Measurements from ENCODE around the gene SPOP.

Gene SPOP

DNA sequence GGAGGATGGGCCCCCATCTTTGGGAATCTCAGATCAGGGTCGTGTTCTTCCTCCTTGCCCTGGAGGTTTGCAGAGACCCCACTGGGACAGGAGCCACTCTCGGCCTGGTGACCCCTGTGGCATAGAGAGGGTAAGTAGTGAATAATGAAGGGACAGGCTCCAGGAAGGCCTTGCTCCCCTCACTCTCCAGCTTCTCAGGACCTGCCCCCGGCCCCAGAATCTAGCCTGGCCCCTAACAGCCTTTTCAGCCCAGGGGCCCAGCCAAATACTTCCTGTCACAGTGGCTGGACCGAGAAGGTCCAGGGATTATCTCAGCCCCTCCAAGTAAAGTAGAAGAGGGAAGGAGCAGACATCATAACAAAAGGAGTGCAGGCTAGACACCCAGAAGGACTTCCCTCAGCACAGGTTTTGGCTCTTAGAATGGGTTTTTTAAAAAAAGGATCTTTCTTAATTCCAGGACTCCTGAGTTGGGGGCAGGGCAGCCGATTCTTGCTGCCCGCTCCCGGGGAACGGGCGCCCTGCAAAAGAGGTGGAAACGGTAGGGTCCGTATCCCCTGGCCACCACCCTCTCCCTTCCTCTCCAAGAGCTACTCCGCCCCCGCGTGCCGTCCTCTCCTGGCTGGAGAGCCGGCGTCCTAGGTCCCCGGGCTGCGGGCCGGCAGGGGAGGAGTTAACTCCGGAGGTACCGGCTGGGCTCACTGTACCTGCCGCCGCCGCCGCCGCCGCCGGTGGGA, 102.8 kb downstream of the SPOP start:
- CTCF ChIA-PET, result interaction anchor here (0.8 to 18.1 kb wide), 15 partner anchors 9 to 426 kb away, joined by 3 to 1118 read pairs (median 5); partner anchors contain the start of gene SLC35B1

DNA sequence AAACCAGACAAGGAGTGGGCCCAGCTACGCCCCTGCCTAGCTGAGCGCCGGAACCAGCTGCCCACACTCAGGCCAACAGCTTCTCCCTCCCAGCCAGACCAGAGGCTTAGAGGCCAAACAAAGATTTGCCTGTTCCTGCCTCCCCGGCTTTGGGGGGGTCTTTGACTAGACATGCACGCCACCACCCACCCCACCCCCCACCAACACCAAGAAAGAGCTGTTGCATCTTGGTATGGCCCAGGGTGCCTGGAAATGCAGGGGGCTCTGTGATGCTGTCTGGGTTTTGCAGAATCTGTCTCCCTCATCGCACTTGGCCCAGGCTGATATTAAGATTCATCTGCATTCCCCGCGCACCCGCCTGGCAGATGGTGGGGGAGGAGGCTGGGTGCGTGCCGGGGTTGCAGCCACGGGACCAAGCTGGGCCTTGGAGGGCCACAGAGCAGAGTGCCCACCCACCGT, 103.5 kb downstream of the SPOP start:
- TF ChIP-seq, protein P1, sequence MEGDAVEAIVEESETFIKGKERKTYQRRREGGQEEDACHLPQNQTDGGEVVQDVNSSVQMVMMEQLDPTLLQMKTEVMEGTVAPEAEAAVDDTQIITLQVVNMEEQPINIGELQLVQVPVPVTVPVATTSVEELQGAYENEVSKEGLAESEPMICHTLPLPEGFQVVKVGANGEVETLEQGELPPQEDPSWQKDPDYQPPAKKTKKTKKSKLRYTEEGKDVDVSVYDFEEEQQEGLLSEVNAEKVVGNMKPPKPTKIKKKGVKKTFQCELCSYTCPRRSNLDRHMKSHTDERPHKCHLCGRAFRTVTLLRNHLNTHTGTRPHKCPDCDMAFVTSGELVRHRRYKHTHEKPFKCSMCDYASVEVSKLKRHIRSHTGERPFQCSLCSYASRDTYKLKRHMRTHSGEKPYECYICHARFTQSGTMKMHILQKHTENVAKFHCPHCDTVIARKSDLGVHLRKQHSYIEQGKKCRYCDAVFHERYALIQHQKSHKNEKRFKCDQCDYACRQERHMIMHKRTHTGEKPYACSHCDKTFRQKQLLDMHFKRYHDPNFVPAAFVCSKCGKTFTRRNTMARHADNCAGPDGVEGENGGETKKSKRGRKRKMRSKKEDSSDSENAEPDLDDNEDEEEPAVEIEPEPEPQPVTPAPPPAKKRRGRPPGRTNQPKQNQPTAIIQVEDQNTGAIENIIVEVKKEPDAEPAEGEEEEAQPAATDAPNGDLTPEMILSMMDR (IDR thresholded peaks at IDR 0.05; ENCODE audit: insufficient read depth, low read length, missing control alignments), result no peak
- DNase-seq (ENCODE audit: low read depth, low spot score), result no peak
- ChIA-PET POLR2A (no interaction called here), CTCF (interaction anchor here (0.7 to 18.1 kb wide), 11 partner anchors 9 to 427 kb away, joined by 3 to 1118 read pairs (median 5); partner anchors contain the start of gene SLC35B1)
- H3K4me3 ChIP-seq (ENCODE audit: low read depth, low read length), result no peak overlapping the region

More for the DNA sequence above, 102.8 kb downstream of the SPOP start:
- POLR2A ChIA-PET, result no interaction called here
- H3K4me3 ChIP-seq (ENCODE audit: low read depth, low read length), result no peak overlapping the region; the same call in none of the 2 replicates
- TF ChIP-seq, protein P1 (IDR thresholded peaks at IDR 0.05; ENCODE audit: insufficient read depth, low read length, missing control alignments), result no peak
- DNase-seq (ENCODE audit: low read depth, low spot score), result no peak

DNA sequence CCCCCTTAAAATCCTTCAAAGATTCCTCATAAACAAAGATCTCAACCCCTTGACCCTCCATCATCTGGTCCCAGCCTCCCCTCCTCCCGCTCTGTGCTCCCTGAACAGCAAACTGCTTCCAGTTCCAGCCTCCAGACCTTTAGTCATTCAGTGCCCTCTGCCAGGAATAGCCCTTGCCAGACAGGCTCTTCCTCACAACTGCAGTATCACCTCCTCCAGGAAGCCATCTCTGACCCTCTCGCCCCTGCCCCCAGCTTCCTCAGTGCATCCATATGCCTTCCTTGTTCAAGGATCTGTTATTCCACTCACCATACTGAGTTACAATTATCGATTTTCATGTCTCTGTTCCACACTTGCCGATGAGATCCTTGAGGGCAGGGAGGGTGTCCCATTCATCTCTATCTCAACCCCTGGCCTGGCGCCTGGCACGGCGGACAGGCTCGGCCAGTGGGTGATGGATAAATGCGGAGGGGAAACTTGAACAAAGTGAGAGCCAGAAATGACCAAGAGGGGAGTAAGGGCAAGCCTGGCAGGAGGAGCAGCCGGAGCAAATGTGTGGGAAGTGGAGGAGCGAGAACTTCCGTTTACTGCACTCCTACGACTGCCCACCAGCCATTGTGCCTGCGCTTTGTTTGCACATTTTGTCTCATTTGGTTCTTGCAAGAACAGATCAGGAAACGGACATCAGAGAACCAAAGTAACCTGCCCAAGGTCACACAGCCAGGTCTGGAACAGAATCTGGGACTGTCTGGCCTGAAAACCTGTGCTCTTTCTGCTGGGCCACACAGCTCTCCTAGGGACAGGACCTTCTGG, 104.2 kb downstream of the SPOP start:
- POLR2A ChIA-PET, result interaction anchor here (0.7 kb wide), 1 partner anchor 125 kb away, joined by 6 read pairs; no protein-coding TSS in a partner anchor
- CTCF ChIA-PET, result interaction anchor here (0.6 to 18.1 kb wide), 7 partner anchors 12 to 424 kb away, joined by 3 to 1118 read pairs (median 4); partner anchors contain the start of gene SLC35B1
- H3K4me3 ChIP-seq (ENCODE audit: low read depth, low read length), result no peak overlapping the region
- DNase-seq (ENCODE audit: low read depth, low spot score), result no peak
- TF ChIP-seq, protein P1 (IDR thresholded peaks at IDR 0.05; ENCODE audit: insufficient read depth, low read length, missing control alignments), result no peak

DNA sequence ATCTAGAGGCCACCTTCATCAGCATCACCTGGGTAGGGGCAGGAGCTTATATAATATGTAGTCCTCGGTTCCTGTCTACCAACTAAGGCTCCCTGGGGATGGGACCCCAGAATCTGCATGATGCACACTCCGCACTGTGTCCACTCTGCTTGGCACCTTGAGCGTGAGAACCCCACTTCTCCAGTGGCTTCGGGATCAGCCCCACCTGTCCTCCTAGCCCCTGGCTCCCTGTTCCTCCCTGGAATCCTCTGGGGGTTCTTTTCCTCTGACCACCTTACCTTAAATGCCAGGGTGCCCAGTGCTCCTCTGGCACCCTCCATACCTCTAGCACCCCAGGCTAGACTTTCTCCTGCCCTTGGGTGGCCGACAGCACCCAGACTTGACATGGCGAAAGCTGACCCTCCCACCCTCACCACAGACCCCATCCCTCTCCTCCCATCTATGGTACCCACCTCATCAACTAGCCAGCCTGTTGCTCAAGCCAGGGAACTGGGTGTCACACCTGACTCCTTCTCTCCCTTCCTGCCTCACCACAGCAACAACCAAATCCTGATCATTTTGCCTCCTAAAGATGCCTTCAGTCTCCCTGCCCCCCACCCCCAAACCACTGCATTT, 105.0 kb downstream of the SPOP start:
- ChIA-PET CTCF (interaction anchor here (0.6 to 18.1 kb wide), 6 partner anchors 13 to 183 kb away, joined by 3 to 1118 read pairs (median 12); partner anchors contain the start of gene SLC35B1), POLR2A (interaction anchor here (0.7 kb wide), 1 partner anchor 126 kb away, joined by 6 read pairs; no protein-coding TSS in a partner anchor)
- TF ChIP-seq, protein P1 (IDR thresholded peaks at IDR 0.05; ENCODE audit: insufficient read depth, low read length, missing control alignments), result no peak
- DNase-seq (ENCODE audit: low read depth, low spot score), result no peak
- no peak overlapping the region for H3K4me3 ChIP-seq (ENCODE audit: low read depth, low read length)

DNA sequence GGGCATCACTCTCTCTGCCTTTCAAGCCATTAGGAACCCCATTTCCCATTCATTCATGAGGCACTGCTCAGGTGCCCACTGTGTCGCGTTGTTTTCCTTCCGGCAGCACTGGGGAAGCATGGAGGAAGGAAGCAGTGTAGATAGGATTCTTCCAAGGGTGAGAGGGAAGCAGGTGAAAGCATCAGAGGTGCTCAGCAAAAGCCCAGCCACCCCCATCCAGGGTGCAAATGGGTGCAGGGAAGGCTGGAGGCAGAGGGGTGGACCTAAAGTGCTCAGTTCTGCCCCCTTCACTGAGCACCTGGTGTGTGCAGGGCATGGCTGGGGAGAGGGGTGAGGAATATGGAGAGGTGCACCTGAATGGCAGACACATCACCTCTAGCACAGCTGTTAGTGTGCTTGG, 105.7 kb downstream of the SPOP start:
- CTCF ChIA-PET, result interaction anchor here (1.2 to 18.1 kb wide), 8 partner anchors 15 to 425 kb away, joined by 3 to 1118 read pairs (median 40); partner anchors contain the start of genes DLX3 and SLC35B1
- POLR2A ChIA-PET, result no interaction called here
- TF ChIP-seq, protein P1 (IDR thresholded peaks at IDR 0.05; ENCODE audit: insufficient read depth, low read length, missing control alignments), result no peak
- DNase-seq (ENCODE audit: low read depth, low spot score), result no peak
- H3K4me3 ChIP-seq (ENCODE audit: low read depth, low read length), result no peak overlapping the region

All from AG04449 (cell line).